NCI-H226 (cell line): ENCODE measurements around the gene HOATZ.
A peak's percentile ranks its signal among the peaks of the same experiment; 100 is the strongest.

ENCODE experiments used
- DNase-seq: peaks from one replicate; pipeline ENCODE4 v3.0.0-alpha.2; 2015

The HOATZ gene

GRCh38 chr11:111585371-111585770 lies 70.8 kb downstream of the HOATZ start:
- peak; percentile 63 for DNase-seq

GRCh38 chr11:111586388-111586831 lies 71.8 kb downstream of the HOATZ start:
- peak; percentile 28 for DNase-seq
